Gastroesophageal sphincter (tissue), 3 donors: ENCODE results near the gene NKX2-2.

Experiments used
- EP300 ChIP-seq: sonication (generic); formaldehyde crosslinking; IDR thresholded peaks from one replicate; pipeline ENCODE4 v1.6.1; 2017; ENCODE audit warnings: antibody characterized with exemption, mild to moderate bottlenecking
- POLR2A ChIP-seq, 2 donors: fragments of 450-650 bp; IDR thresholded peaks; one replicate each; pipeline ENCODE4 v1.6.1; 2017; ENCODE audit warnings: antibody characterized with exemption in 2 of 2, mild to moderate bottlenecking in 2 of 2, moderate library complexity in 1 of 2
- POLR2AphosphoS5 ChIP-seq: sonication (generic); formaldehyde crosslinking; IDR thresholded peaks from one replicate; pipeline ENCODE4 v1.6.1; 2017; ENCODE audit warnings: antibody characterized with exemption
- TF ChIP-seq, protein P1 (sequence below), 4 experiments: fragments of 200-600 bp in 2 of 4; fragments of 450-650 bp in 2 of 4; sonication (generic) in 1 of 4; IDR thresholded peaks; one replicate each; pipeline ENCODE4 v1.5.1; 2017 to 2019; ENCODE audit warnings: antibody characterized with exemption in 4 of 4, mild to moderate bottlenecking in 2 of 4, moderate library complexity in 2 of 4

DNA sequence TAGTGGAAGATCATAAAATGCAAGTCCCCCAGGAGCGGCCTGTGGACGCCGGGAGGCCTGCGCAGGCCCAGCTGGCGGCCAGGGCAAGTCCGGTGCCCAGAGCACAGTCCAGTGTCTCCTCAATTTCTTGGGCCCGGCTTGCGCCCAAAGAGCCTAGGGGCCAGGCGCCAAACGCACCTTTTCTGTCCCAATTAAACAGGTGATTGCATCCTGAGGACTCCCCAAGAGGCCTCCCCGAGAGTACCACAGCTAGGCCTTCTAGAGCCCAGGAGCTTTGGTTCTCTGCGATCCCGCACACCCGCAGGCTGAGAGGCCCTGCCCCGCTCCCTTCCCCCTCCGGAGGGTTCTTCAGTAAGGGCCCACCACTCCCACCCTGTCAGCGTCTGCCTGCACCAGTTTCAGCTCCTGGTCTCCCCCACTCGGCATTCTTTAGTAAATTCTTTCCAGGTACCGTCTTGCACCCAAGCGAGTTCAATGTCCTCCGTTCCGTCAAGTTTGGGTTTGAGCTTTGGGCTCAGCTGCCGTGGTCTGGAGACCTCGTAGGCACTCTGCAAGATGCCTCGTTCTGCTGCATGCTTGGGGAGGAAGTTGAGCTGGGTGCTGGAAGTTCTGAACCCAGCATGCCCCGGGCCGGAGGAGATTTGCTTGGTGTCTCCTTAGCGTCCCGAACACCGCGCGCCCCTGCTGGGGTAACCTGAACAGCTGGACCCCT, 3.9 kb upstream of the NKX2-2 start:
- TF ChIP-seq, protein P1, sequence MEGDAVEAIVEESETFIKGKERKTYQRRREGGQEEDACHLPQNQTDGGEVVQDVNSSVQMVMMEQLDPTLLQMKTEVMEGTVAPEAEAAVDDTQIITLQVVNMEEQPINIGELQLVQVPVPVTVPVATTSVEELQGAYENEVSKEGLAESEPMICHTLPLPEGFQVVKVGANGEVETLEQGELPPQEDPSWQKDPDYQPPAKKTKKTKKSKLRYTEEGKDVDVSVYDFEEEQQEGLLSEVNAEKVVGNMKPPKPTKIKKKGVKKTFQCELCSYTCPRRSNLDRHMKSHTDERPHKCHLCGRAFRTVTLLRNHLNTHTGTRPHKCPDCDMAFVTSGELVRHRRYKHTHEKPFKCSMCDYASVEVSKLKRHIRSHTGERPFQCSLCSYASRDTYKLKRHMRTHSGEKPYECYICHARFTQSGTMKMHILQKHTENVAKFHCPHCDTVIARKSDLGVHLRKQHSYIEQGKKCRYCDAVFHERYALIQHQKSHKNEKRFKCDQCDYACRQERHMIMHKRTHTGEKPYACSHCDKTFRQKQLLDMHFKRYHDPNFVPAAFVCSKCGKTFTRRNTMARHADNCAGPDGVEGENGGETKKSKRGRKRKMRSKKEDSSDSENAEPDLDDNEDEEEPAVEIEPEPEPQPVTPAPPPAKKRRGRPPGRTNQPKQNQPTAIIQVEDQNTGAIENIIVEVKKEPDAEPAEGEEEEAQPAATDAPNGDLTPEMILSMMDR (IDR thresholded peaks at IDR 0.05) = no peak
- TF ChIP-seq POLR2A (IDR thresholded peaks at IDR 0.05) = no peak
- TF ChIP-seq EP300 = no peak
- TF ChIP-seq POLR2AphosphoS5 = no peak
